DMS114 treated with DMSO at 0.1 percent for 48 hours (cell line): ENCODE results near the gene CCDC102B.
"Not testable (repeated sequence)": the region's sequence is repeated elsewhere in the genome, so short reads cannot be mapped to it uniquely, and the experiment has no call there.

Source experiments
- DNase-seq: peaks from one replicate; lab custom pipeline; 2025; ENCODE audit not compliant: unreplicated experiment; lab: John Stamatoyannopoulos, UW

The CCDC102B gene

GRCh38 chr18:68797871-68798270 is at the start of gene CCDC102B:
TSS of gene CCDC102B (plus strand) at chr18:68798080. CDS start at chr18:68836764, 38,684 bp downstream.
- no peak for DNase-seq

DNA sequence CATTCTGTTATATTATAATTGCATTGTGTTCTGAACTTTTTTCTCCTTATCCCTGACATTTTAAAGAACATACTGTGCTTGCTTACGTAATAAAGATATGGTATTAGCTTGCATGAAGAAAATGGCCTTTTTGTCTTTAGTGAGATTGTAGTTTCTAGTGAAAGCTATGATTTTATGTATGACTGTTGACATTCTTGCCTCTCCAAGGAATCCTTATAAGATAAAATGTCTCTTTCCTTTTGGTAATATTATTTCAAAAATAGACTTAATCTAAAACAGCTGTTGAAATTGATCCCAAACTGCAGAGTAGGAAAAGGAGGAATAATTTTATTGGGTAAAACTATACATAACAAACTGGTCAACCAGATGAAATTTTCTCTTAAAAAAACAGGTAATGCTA is 40.8 kb upstream of the CCDC102B start:
- no peak for DNase-seq

DNA sequence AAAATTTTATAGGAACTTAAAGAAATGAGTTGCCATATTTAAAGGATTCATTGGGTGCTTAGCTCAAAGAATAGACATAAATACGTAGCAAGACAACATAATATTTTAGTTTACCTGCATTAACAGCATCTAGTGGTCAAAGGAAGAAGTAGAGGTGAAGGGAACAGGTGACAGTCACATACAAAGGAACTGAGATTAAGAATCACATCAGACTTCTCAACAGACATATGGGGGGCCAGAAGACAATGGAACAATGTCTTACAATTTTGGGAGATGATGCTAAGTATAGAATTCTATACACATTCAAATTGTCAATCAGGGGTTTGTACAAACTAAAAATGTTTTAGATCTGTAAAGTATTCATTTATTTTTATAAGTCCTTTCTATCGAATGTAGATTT is 38.6 kb upstream of the CCDC102B start:
- no peak for DNase-seq

DNA sequence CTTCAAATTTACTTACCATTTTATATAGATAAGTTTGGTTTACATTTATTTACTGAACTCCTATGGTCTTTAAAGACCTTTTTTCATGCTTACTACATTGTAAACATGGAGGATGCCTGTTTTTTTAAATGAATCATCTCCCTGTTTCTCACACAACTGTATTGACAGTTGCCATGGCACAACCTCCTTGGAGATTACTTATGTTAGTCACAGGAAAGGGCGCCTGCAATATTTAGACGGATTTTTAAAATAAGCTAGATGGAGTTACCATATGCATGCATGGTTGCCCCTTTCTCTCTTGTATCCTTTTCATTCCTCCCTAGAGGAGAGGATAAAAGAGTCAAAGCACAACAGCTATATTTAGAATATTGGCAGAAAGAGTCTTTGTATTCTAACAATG is 34.8 kb upstream of the CCDC102B start:
- DNase-seq, result no peak

DNA sequence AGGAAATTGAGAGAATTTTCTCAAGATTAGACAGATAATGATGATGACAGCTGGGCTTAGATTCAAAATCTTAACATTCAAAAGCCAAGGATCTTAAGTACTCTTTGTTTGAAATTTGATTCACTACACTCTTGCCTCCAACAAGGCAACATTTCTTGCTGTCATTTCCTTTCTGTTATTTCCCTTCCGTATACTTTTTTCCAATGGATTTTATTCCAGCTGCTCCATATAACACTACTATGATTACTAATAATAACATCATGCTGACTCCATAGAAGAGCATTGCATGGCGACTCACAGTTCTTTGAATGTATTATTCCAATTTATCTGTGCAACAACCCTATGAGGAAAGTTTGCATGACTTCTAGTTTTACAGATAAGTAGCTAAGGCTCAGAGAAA is 33.9 kb upstream of the CCDC102B start:
- DNase-seq, result no peak

GRCh38 chr18:68766433-68766832 is 31.4 kb upstream of the CCDC102B start:
- no peak for DNase-seq

GRCh38 chr18:68769461-68769860 is 28.4 kb upstream of the CCDC102B start:
- no peak for DNase-seq

DNA sequence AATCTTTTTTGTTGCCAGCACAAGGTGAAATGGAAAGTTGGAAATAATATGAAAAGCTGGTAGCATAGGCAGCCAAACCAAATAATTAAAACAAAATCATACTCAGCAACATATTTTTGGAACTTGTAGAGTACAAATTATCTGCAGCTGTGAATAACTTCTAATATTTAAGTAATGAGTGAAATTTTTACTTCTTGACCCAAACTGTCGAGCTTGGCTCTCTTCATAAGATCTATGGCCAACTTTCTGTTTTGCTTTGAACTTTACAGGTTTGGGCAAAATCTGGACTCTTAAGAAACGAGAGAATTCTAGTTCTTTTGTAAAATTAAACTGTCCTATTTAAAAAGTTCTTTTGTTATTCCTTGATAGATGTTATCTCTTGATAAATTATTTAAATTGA is 25.6 kb upstream of the CCDC102B start:
- DNase-seq, result no peak

GRCh38 chr18:68778280-68778886 is 19.5 kb upstream of the CCDC102B start:
- DNase-seq, result no peak

- DNase-seq, result no peak
Observed at GRCh38 chr18:68779169-68779568, 18.7 kb upstream of the CCDC102B start.

DNA sequence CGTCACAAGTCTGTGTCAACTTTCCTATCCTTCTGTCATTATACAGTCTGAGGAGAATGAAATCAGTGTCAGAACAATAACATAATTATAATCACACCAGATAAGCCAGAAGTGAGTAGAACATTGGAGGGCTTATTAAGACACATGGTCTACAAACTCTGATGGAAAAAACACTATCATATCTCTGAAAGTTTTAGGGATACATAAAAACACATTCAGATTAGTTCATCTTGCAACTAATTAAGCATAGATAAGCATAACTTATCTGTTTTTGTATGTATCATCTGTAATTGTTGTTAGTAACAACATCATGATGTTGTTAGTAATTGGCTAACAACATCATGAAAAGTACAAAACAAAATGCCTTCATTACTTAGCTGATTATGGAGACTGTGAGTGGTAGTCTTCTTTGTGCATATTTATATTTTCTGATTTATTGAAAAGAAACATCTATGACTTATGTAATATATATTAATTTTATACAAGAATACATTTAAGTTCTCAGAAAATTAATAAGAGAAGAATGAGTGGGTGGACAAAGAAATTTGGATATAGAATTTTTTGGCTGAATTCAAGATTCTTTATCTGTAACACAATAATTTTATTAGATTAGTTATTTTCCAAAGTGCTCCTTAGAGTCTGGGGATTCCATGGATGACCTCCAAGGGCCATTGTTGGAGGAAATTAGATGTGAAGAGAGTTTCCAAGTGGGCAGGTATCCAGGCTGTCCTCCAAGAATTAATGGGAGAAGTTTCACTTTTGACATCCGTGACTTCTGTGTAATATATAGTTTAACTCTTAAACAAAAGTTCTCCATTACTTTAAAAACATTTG is 16.9 kb upstream of the CCDC102B start:
- no peak for DNase-seq

- no peak for DNase-seq
Observed at GRCh38 chr18:68783506-68783905, 14.4 kb upstream of the CCDC102B start.

- DNase-seq, result no peak
Observed at GRCh38 chr18:68784071-68784470, 13.8 kb upstream of the CCDC102B start.

DNA sequence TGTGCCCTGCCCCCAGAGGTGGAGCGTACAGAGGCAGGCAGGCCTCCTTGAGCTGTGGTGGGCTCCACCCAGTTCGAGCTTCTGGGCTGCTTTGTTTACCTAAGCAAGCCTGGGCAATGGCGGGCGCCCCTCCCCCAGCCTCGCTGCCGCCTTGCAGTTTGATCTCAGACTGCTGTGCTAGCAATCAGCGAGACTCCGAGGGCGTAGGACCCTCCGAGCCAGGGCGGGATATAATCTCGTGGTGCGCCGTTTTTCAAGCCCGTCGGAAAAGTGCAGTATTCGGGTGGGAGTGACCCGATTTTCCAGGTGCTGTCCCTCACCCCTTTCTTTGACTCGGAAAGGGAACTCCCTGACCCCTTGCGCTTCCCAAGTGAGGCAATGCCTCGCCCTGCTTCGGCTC is 7.6 kb upstream of the CCDC102B start:
- DNase-seq, result not testable (repeated sequence)

DNA sequence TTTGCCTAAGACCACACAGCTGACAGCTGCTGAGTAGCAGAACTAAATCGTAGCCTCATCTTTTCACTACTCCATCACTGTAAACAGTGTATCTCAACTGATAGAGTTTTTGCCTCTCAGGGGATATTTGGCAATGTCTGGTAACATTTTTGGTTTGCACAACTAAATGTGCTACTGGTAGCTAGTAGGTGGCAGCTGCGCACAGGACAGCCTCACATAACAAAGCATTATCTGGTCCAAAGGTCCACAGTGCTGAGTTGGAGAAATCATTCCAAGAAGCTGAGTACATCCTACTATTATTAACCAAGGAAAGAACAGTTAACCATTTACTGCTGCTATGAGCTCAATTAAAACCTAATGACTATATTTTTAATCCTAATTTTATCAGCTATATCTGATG is 6.1 kb upstream of the CCDC102B start:
- no peak for DNase-seq

GRCh38 chr18:68793951-68794350 is 3.9 kb upstream of the CCDC102B start:
- DNase-seq, result no peak

GRCh38 chr18:68796936-68797690 is 767 bp upstream of the CCDC102B start:
- DNase-seq, result no peak

DNA sequence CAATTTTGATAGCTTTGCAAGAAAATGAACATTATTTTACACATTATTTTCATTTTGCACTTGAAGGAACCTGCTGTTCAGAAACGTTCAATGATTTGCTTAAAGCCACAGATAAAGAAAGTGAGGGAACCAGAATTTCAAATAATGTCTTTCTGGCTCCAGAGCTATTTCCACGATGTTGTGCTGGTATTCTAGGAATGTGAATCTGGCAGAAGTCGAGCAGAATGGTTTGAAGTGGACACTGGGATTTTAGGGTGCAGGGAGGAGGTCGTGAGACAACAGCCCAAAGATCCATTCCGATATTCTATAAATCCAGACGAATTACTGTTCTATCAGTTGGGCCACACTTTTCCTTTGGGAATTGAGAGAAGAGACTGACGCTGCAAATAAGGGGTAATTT is 2.2 kb downstream of the CCDC102B start:
- DNase-seq, result no peak

- no peak for DNase-seq
Observed at GRCh38 chr18:68803356-68803755, 5.5 kb downstream of the CCDC102B start.

DNA sequence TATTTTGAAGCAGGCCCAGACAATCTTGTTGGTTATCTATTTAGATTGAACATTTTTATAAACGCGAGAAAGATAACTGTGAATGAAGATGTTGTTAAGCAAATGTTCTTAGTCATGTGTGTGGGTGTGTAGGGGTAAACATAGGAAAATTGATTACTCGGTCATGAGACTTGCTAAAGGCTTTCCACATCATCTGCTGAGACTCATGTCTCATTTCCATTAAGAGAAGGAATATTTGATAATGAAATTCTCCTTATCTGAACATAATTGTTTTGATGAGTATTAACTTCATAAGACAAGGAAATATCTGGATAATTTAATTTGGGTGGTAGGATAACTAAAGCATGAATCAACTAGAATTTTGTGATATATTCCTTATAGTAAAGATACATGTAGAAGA is 19.7 kb downstream of the CCDC102B start:
- DNase-seq, result no peak

DNA sequence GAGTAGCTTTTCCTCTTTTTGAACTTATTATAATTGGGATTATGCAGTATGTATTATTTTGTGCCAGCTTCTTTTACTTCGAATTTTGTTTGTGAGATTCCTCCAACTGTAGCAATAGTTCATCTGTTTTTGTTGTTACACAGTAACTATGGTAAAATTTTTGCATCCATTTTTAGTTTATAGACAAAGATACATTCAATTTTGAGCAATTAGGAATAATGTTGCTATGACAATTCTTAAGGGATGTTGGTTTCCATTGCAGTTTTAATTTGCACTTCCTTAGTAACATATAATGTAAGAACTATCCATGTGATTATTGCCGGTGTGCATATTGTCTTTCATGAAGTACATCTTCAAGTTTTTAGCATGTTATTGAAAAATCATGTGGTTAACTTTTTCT is 20.7 kb downstream of the CCDC102B start:
- DNase-seq, result no peak

DNA sequence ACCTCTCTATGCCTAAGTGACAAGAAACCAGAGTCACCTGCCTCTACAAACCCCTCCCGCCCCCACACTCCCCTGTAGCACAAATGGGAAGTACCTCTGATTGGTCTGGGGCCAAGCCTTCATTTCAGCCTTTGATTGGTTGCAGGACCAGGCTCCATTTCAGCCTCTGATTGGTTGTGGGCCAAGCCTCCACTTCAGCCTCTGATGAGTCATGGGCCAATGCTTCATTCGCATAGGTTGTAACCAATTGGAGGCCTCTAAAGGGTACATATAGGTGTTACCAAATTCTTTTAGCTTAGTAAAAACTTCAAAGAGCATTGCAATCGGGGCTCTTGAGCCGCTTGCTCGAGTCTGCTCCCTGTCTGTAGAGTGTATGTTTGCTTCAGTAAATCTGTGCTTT is 25.0 kb downstream of the CCDC102B start:
- no peak for DNase-seq
